Fibroblast of mammary gland (primary cell): ENCODE results near the gene ANKRD11.
"Not testable (repeated sequence)": the region's sequence is repeated elsewhere in the genome, so short reads cannot be mapped to it uniquely, and the experiment has no call there.

Experiments
- DNase-seq: peaks from one replicate; pipeline ENCODE4 v3.0.0-alpha.2; 2010; ENCODE audit warnings: low read depth
- H3K4me3 ChIP-seq: 2 replicates; pipeline ENCODE4 v1.5.1; 2011; ENCODE audit warnings: low read depth, mild to moderate bottlenecking, low read length, moderate library complexity; ENCODE audit not compliant: control insufficient read depth
- CTCF ChIP-seq: conservative IDR thresholded peaks from 2 replicates; pipeline ENCODE4 v1.5.1; 2011; ENCODE audit warnings: low read depth, low read length, inconsistent platforms; ENCODE audit not compliant: control insufficient read depth, insufficient read depth

Gene ANKRD11

GRCh38 chr16:89396156-89396555, 94.2 kb downstream of the ANKRD11 start:
- H3K4me3 ChIP-seq = no peak overlapping the region
- DNase-seq = no peak
- TF ChIP-seq CTCF = no peak

- no peak overlapping the region for H3K4me3 ChIP-seq
- no peak for TF ChIP-seq CTCF
- peak; percentile 99 for DNase-seq
These were observed 94.9 kb downstream of the ANKRD11 start for GRCh38 chr16:89395150-89396142.

- TF ChIP-seq CTCF = no peak
- no peak overlapping the region for H3K4me3 ChIP-seq
- no peak for DNase-seq
These were observed 96.5 kb downstream of the ANKRD11 start for GRCh38 chr16:89393738-89394406.

GRCh38 chr16:89392881-89393737, 97.3 kb downstream of the ANKRD11 start:
- TF ChIP-seq CTCF = no peak
- DNase-seq = no peak
- no peak overlapping the region for H3K4me3 ChIP-seq

- H3K4me3 ChIP-seq, DNase-seq: not testable (repeated sequence)
These were observed 100.2 kb downstream of the ANKRD11 start for GRCh38 chr16:89390224-89390583.

GRCh38 chr16:89389504-89390223, 100.7 kb downstream of the ANKRD11 start:
- H3K4me3 ChIP-seq = not testable (repeated sequence)

GRCh38 chr16:89388536-89388935, 101.8 kb downstream of the ANKRD11 start:
- TF ChIP-seq CTCF = no peak
- H3K4me3 ChIP-seq = no peak overlapping the region

More at GRCh38 chr16:89389504-89390223, 100.7 kb downstream of the ANKRD11 start:
- not testable (repeated sequence) for DNase-seq

More at GRCh38 chr16:89388536-89388935, 101.8 kb downstream of the ANKRD11 start:
- no peak for DNase-seq
